ENCODE data around the gene HCRTR1. TPM values are rescaled to one million over a fixed set of nuclear protein-coding genes. Genes with fewer than 3 reads are reported as not detected.

HCRTR1 gene
- polyA plus RNA-seq, 1 experiment = not detected

GRCh38 chr1:31621847-31622730 is 4.6 kb downstream of the HCRTR1 start:
- no peak overlapping the region for H3K27ac ChIP-seq (ENCODE audit: low read depth, low read length)
- no peak for TF ChIP-seq CTCF (IDR thresholded peaks at IDR 0.05; ENCODE audit: low read depth, low read length)
- no peak for DNase-seq (ENCODE audit: low read depth, low spot score)
- ChIA-PET POLR2A (no interaction called here), CTCF (no interaction called here)
- no peak overlapping the region for H3K4me3 ChIP-seq (ENCODE audit: low read depth, low read length)
- no peaks in the 10 kb centered on the region; the same call in 1 of the 2 replicates for H3K9me3 ChIP-seq (ENCODE audit: control insufficient read depth, insufficient read depth, low read length)
- H3K27me3 ChIP-seq (ENCODE audit: control insufficient read depth, insufficient read depth, low read length) = peaks cover 14% of the 10 kb centered on the region

- no peak overlapping the region for H3K27ac ChIP-seq (ENCODE audit: low read depth, low read length)
- no peak overlapping the region for H3K4me3 ChIP-seq (ENCODE audit: low read depth, low read length)
- CTCF ChIA-PET = no interaction called here
- DNase-seq (ENCODE audit: low read depth, low spot score) = no peak
- H3K27me3 ChIP-seq (ENCODE audit: control insufficient read depth, insufficient read depth, low read length) = peaks cover 6% of the 10 kb centered on the region
- no peaks in the 10 kb centered on the region for H3K9me3 ChIP-seq (ENCODE audit: control insufficient read depth, insufficient read depth, low read length)
- POLR2A ChIA-PET = no interaction called here
- no peak for TF ChIP-seq CTCF (IDR thresholded peaks at IDR 0.05; ENCODE audit: low read depth, low read length)
Measured at GRCh38 chr1:31623365-31623764, 5.9 kb downstream of the HCRTR1 start.

- POLR2A ChIA-PET = no interaction called here
- TF ChIP-seq CTCF (IDR thresholded peaks at IDR 0.05; ENCODE audit: low read depth, low read length) = no peak
- H3K27ac ChIP-seq (ENCODE audit: low read depth, low read length) = no peak overlapping the region
- H3K9me3 ChIP-seq (ENCODE audit: control insufficient read depth, insufficient read depth, low read length) = no peaks in the 10 kb centered on the region
- CTCF ChIA-PET = interaction anchor here (0.7 to 1.4 kb wide), 2 partner anchors 75 to 104 kb away, joined by 3 read pairs; no protein-coding TSS in a partner anchor
- no peaks in the 10 kb centered on the region for H3K27me3 ChIP-seq (ENCODE audit: control insufficient read depth, insufficient read depth, low read length)
- no peak overlapping the region for H3K4me3 ChIP-seq (ENCODE audit: low read depth, low read length)
- no peak for DNase-seq (ENCODE audit: low read depth, low spot score)
Measured at GRCh38 chr1:31624309-31624708, 6.8 kb downstream of the HCRTR1 start.

GRCh38 chr1:31624731-31625514 is 7.4 kb downstream of the HCRTR1 start:
- TF ChIP-seq CTCF (IDR thresholded peaks at IDR 0.05; ENCODE audit: low read depth, low read length) = no peak
- Histone ChIP-seq H3K27me3 (ENCODE audit: control insufficient read depth, insufficient read depth, low read length) (no peaks in the 10 kb centered on the region), H3K9me3 (ENCODE audit: control insufficient read depth, insufficient read depth, low read length) (no peaks in the 10 kb centered on the region), H3K4me3 (ENCODE audit: low read depth, low read length) (no peak overlapping the region), H3K27ac (ENCODE audit: low read depth, low read length) (no peak overlapping the region)
- ChIA-PET POLR2A (interaction anchor here (0.5 kb wide), 1 partner anchor 276 kb away, joined by 3 read pairs; no protein-coding TSS in a partner anchor), CTCF (interaction anchor here (1.1 to 1.4 kb wide), 3 partner anchors 62 to 92 kb away, joined by 3 to 4 read pairs (median 3); no protein-coding TSS in a partner anchor)
- no peak for DNase-seq (ENCODE audit: low read depth, low spot score)

Data from AG04450 (cell line).